ENCODE data around the gene MGMT.

Gene MGMT

DNA sequence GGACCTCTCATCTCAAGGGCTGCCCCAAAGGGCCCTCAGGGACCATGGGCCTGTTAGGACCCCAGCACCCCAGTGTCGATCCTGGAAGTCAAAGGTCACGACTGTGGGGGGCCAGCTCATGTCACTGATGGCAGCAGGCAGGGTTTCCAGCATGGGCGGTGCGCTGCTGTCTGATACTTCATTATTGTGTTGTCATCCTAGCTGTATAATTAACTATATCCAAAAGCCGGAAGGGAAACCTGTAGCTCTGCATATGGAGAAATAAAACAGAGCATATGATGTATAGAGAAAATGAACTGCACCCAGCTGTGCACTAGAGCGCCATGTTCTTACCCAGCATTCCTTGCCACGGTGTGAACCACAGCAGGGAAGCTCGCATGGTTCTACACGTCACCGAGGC, 300.7 kb downstream of the MGMT start:
- H3K27me3 ChIP-seq (ENCODE audit: insufficient read depth, poor library complexity, severe bottlenecking): no peaks in the 10 kb centered on the region
- no peak for TF ChIP-seq CTCF (IDR thresholded peaks at IDR 0.05; ENCODE audit: insufficient read depth, low read length)
- TF ChIP-seq SPI1 (IDR thresholded peaks at IDR 0.05; ENCODE audit: borderline replicate concordance, low read depth): no peak
- TF ChIP-seq GABPA (IDR thresholded peaks at IDR 0.05; ENCODE audit: low read depth): no peak
- TF ChIP-seq POLR2AphosphoS5 (IDR thresholded peaks at IDR 0.05; ENCODE audit: low read depth): no peak
- no peak for TF ChIP-seq REST (IDR thresholded peaks at IDR 0.05; ENCODE audit: insufficient replicate concordance, low read depth)
- no peak overlapping the region for H3K27ac ChIP-seq (replicated peaks)
- no peak for DNase-seq (ENCODE audit: low read depth in 1 of 2, low spot score in 1 of 2)
- H3K4me3 ChIP-seq (replicated peaks; ENCODE audit: insufficient read depth, low read length): no peak overlapping the region

DNA sequence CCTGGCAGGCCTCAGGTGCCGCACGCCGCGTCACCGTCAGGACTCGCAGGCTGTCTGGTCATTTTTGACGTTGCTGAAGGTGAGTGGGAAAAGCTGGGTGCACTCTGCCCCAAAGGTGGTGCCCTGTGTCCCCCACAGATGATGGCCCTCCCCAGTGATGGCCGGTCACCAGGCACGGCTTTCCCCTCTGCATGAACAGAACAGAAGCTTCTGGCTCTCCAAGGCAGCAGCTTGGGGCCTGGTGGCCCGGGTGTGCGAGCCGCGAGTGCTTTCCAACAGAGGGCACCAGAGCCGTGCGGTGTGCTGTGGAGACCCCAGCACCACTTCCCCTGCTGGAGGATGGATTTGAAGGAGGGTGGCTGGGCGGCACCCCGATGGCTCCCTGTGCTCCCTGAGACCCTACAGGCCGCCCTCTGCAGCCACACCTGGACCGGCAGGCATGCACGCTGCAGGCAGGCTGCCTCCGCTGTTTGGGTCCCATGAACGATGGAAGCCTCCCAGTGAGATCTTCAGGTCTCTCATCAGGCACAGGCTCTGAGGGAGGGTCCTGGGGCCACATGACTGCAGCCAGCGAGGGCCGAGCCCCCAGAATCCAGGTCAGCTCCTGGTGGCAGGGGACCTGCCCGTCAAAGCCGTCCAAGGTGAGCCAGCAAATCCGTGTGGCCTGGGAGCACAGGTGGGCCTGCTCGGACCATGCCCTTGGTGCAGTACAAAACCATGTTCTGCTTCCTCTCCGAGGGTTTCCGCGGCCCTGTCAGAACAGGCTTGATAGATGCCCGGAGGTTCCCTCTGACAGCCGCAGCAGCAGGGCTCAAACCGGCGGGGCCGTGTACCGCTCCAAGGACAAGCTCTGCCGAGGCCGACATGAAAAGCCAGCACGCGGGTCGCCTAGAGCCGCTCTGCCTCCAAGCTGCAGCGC, 301.7 kb downstream of the MGMT start:
- TF ChIP-seq REST (IDR thresholded peaks at IDR 0.05; ENCODE audit: insufficient replicate concordance, low read depth) (no peak), SPI1 (IDR thresholded peaks at IDR 0.05; ENCODE audit: borderline replicate concordance, low read depth) (no peak), GABPA (IDR thresholded peaks at IDR 0.05; ENCODE audit: low read depth) (no peak), CTCF (IDR thresholded peaks at IDR 0.05; ENCODE audit: insufficient read depth, low read length) (no peak), POLR2AphosphoS5 (IDR thresholded peaks at IDR 0.05; ENCODE audit: low read depth) (no peak)

GRCh38 chr10:129769381-129770116, 302.5 kb downstream of the MGMT start:
- Histone ChIP-seq H3K27ac (replicated peaks) (peak overlapping the region; percentile 32; the same call in 1 of the 2 replicates), H3K27me3 (ENCODE audit: insufficient read depth, poor library complexity, severe bottlenecking) (no peaks in the 10 kb centered on the region), H3K4me3 (replicated peaks; ENCODE audit: insufficient read depth, low read length) (no peak overlapping the region)
- DNase-seq (ENCODE audit: low read depth in 1 of 2, low spot score in 1 of 2): peak; percentile 32 to 76
- TF ChIP-seq CTCF (IDR thresholded peaks at IDR 0.05; ENCODE audit: insufficient read depth, low read length): no peak
- no peak for TF ChIP-seq GABPA (IDR thresholded peaks at IDR 0.05; ENCODE audit: low read depth)
- no peak for TF ChIP-seq POLR2AphosphoS5 (IDR thresholded peaks at IDR 0.05; ENCODE audit: low read depth)
- peak; percentile 76; the same call in 1 of the 2 replicates for TF ChIP-seq SPI1 (IDR thresholded peaks at IDR 0.05; ENCODE audit: borderline replicate concordance, low read depth)
- no peak for TF ChIP-seq REST (IDR thresholded peaks at IDR 0.05; ENCODE audit: insufficient replicate concordance, low read depth)

More for the DNA sequence above, 301.7 kb downstream of the MGMT start:
- no peak overlapping the region for H3K27ac ChIP-seq (replicated peaks)
- no peak overlapping the region for H3K4me3 ChIP-seq (replicated peaks; ENCODE audit: insufficient read depth, low read length)
- no peak for DNase-seq (ENCODE audit: low read depth in 1 of 2, low spot score in 1 of 2)
- H3K27me3 ChIP-seq (ENCODE audit: insufficient read depth, poor library complexity, severe bottlenecking): no peaks in the 10 kb centered on the region
